ENCODE results near the gene RAB40A.
"Not testable (repeated sequence)": the region's sequence is repeated elsewhere in the genome, so short reads cannot be mapped to it uniquely, and the experiment has no call there.

RAB40A gene

DNA sequence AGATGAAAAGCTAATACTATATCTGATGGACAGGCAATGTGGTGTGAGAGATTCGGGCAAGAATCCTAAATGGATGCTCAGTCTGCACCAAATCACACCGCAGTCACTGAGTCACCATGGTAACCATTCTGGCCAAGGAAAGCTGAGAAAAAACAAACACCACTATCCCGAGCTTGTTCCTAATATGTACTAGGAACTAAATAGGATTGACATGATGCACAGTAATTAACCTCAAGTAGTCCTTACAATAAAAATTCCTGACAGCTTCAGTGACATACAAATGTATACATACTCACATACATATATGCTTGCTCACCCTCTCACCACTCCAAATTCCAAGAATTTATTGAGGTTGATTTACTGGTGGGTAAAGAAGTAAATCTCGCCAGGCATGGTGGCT lies 1.1 kb upstream of the RAB40A start:
- no peak for DNase-seq

DNA sequence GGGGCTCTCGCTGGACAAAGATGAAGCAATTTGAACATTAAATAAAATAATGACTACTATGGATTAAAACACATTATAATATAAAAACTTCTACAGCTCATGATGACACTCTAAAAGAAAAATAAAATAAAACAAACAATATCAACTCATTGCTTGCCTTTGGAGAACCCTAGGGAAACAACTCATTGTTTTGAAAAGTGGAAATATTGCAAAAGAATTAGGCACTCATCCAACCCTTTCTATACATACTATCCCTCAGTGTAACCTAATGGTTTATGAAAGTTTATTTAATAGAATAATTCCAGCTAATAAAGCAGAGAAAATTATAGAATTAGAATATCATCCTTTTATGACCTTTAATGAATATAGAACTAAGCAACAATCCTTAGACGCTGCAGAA lies 718 bp downstream of the RAB40A start:
- DNase-seq, result no peak

DNA sequence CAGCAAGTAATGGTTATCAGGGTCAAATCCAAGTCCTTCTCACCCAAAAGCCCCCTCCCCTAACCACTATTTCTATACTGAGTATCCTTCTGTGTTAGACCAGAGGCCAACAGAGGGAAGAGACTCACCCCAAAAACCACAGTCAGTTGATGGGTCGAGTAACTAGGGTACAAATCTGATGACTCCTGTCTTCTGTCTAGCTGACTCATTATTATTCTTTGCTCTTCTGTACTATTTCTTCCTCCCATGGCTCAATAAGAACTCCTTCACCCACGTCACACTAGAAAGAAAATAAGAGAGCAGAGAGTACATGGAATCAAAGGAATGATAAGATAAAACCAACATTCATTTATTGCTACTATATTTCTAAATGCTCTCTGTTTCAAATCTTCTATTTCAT lies 2.0 kb downstream of the RAB40A start:
- DNase-seq, result no peak

DNA sequence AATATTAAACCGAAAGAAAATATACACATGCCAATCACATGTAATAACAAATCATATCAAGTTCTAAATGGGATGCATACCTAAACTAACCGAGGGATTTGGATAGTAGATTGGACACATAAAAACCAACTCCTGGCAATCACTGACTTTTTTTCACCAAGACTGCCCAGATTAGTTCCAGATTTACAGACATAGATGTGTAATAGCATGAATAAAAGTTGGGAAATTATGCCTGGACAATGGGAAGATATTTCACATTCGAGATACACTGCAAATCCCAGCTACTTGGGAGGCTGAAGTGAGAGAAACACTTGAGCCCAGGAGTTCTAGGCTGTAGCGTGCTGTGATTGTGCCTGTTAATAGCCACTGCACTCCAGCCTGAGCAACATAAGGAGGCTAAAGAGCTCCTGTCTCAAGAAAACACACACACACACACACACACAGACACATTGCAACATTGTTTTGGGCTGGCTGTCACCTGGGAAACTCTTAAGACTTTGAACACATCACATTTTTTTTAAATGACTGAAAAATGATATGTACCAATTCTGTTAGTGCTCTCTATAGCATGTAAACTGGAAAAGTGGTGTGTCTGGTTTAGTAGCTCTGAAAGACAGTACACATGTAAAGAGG lies 5.7 kb downstream of the RAB40A start:
- DNase-seq, result no peak

DNA sequence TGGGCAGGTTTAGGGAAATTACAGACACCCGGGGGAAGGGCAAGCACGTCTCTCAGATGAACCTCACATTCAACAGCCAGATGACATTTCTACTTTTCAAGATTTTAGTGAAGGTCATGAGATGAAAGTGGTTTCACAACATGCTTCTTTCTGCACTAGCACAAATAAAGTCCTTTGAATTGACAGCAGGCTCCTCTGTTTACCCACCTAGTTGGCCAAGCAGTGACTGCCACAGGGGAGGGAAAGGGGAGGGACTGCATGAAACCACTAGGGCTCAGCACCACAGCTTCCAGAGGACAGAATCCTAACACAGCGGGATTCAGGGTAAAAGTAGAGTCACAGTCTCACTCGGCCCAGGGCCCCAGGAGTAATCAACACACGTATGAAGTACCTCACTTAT lies 6.2 kb downstream of the RAB40A start:
- no peak for DNase-seq

DNA sequence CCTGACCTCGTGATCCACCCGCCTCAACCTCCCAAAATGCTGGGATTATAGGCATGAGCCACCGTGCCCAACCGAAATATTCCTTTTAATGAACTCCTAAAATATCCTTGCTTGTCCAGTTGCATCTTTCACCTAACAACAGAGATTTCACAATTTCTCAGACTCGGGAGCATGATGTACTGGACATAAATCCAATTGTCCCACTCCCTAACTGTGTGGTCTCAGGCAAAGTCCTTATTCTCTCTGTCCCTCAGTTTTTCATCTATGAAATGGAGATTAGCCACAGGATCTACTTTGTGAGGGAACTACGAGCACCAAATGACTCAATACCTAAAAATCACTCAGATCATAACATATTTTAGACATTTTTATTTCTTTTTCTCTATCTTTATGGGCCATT lies 9.3 kb downstream of the RAB40A start:
- DNase-seq, result no peak

DNA sequence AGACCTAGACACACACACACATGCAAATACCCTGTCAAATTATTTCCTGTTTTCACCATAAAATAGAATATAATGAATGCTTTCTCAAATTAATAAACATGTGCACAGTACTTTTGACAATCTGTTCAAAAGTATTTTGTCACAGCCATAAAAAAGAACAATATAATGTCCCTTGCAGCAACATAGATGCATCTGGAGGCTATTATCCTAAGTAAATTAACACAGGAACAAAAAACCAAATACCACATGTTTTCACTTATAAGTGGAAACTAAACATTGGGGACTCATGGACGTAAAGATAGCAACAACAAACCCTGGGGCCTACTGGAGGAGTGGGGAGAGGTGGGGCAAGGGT lies 15.5 kb downstream of the RAB40A start:
- DNase-seq, result no peak

DNA sequence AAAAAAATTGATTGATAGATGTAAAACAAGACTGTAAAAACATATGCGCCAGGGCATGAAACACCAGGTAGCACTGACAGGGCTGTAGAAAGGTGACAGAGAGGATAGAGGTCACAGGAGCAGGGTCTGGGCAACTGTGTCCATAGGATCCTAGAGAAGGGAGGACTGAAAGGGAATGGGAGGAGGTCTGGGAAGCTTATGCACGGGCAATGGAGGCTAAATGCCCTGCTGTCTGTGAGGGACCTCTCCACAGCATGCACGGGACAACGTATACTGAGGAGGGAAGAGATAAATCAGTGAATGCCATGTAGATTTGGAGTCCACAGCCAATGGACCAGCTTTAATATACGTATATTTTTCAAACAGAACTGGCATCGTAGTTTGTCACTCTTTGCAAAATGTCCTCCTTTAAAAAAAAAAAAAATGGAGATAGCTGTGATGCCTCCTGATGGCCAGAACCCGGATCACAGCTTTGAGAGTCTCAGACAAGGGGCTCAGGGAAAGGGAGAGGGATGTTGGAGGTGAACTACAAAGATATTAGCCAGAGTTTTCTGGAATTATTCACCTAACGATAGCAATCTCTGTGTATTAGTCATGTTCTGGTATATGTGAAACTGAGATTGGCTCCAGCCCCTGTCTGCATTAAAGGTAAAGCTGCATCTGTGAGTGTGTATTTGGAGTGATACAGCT lies 16.0 kb downstream of the RAB40A start:
- no peak for DNase-seq

DNA sequence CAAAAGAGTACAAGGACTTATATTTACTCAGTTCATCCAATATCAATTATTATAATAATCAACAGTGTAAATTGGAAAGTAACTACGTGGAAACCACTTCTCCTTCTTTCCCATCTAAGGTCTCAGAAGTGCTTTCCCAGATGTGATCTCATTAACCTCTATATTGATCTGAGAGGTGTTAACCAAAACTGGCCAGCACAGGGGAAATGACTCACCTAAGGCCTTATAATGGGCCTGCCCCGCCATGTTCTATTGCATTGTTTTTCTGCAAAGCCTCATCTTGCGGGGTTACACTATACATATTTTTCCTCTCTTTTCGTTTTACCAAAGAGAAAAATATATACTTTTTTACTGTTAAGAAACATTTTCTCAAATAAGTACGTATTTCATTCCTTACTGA lies 20.5 kb downstream of the RAB40A start:
- DNase-seq, result no peak

DNA sequence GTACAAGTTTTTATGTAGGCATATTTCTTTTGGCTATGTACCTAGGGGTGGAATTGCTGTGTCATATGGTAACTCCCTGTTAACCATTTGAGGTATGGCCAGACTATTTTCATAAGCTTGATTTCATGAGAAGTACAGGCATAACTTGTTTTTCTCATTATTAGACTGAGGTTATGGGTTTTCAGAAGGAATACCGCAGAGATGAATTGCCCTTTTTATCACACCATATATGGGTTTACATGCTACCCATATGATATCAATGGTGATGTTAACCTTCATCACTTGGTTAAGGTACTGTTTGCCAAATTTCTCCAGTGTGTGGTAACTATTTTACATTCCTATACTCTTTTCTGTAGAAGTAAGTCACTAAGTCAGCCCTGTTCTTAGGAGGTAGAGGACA lies 23.5 kb downstream of the RAB40A start:
- no peak for DNase-seq

DNA sequence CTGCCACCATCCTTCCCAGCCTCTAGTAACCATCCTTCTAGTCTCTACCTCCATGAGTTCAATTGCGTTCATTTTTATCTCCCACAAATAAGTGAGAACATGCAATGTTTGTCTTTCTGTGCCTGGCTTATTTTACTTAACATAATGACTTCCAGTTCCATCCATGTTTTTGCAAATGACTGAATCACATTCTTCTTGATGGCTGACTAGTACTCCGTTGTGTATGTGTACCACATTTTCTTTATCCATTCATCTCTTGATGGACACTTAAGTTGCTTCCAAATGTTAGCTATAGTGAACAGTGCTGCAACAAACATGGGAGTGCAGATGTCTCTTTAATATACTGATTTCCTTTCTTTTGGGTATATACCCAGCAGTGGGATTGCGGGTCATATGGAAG lies 25.7 kb downstream of the RAB40A start:
- DNase-seq, result not testable (repeated sequence)

DNA sequence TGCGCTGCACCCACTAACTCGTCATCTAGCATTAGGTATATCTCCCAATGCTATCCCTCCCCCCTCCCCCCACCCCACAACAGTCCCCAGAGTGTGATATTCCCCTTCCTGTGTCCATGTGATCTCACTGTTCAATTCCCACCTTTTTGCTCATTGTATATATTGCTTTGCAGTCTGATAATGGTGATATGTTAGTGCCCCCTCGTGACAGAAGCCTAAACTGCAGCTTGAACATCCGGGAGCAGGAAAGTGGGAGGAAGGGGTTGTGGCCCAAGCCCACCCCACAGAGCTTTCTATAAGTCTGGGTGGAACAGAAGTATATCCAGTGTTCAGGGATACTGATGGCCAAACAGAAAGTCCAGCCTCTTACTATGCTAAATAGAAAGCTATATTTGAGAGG lies 29.6 kb downstream of the RAB40A start:
- peak; percentile 43 to 60 for DNase-seq

DNA sequence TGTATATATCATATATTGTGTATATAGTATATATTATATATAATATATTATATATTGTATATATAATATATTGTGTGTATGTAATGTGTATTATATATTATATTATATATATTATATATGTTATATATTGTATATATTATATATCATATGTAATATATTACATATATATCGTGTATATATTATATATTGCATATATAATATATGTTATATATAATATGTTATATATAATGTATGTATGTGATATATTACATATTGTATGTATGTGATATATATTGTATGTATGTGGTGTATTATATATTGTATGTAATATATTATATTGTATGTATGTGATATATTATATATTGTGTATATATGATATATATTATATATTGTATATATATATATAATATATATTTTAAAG lies 30.5 kb downstream of the RAB40A start:
- DNase-seq, result no peak

DNA sequence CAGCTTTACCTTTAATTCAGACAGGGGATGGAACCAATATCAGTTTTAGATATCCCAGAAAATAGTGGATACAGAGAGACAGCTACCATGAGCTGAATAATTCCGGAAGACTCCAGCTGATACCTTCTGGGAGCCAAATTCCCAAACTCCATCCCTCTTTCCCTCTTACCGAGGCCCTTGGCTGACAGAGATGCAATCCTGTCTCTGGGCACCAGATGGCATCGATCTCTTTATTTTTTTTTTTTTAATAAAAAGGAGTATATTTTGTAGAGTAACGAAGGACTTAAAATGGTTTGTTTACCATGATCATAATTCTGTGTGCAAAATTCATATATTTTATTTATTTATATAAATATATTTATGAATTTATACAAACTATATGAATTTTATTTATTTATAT lies 31.0 kb downstream of the RAB40A start:
- no peak for DNase-seq

DNA sequence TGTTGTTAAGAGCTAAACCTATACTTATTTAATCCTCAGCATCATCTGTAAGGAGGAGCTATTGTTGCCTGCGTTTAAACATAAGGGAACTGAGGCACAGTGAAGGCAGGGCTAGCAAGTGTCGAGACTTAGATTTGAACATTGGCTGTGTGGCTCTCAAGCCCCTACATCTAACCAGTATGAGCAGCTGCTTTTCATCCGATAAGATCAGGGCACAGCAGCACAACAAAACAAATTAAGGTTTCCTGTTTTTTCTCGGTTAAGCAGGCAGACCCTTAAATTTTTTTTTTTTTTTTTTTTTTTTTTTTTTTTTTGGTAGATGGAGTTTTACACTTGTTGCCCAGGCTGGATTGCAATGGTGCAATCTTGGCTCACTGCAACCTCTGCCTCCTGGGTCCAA lies 35.6 kb downstream of the RAB40A start:
- no peak for DNase-seq

DNA sequence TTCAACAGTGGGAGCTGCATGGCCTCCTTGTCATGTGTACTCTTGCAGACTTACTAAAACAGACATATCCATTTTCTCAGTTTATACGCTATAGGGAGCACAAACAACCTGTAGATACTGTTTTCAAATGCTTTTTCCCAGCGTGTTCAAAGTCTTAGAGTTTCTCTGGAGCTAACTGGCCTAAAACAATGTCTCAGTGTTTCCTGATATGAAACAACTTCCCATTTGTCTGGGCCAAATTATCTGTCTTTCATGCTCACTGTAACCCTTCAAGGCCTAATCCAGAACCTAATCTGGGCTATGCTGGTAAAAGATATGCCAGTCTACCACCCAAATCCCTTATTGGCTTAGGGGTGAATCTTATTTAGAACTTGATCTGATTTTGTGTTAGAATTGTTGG lies 38.8 kb downstream of the RAB40A start:
- no peak for DNase-seq

DNA sequence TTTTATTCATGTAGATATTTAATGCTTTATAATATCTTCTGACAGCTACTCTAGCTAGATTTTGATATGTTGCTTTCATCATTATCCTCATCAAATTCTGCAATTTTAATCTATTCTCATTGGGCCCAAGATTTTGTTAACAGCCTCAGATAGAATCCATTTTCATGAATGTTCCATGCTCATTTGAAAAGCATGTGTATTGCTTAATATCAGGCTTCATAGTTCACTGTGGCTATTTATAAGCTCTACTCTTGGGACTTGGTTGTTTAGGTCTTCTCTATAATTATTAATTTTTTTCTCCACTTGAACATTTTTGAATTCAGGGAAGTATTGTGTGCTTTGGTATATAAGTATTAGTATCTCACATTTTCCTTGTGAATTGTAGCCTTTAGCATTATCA lies 41.8 kb downstream of the RAB40A start:
- DNase-seq, result no peak

DNA sequence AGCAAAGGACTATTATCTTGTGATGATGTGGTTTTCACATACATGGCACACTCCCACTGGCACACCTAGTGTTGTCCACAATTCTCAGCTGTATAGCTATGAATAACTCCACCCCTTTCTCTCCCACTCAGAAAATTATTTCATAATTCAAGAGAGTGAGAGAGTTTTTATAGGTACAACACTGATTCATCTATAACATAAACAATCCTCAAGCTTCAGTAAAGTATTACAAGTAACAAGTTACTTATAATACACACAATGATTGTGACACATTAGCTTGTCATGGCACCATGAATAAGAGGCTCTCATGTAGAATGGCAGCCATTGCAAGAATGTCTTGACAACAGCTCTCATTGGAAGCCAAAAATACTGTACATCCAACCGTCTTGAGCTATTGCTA lies 43.9 kb downstream of the RAB40A start:
- no peak for DNase-seq

DNA sequence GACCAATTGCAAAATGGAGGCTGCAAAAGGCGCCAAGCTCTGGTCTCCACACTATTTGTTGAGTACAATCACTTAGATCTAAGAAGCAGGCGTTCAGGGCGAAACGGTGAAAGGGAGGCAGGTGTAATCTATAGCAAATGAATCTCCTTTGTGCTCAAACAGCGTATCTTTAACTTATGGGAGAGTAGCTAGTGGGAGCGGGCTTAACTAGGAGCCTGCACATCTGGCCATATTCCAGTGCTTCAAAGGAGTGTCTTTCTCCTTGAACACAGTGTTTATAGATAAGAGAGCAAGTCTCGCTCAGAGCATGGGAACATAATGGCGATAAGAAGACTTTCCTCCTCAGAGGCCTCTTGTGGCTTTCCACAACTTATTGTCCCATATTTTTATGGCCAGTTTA lies 49.3 kb downstream of the RAB40A start:
- not testable (repeated sequence) for DNase-seq

DNA sequence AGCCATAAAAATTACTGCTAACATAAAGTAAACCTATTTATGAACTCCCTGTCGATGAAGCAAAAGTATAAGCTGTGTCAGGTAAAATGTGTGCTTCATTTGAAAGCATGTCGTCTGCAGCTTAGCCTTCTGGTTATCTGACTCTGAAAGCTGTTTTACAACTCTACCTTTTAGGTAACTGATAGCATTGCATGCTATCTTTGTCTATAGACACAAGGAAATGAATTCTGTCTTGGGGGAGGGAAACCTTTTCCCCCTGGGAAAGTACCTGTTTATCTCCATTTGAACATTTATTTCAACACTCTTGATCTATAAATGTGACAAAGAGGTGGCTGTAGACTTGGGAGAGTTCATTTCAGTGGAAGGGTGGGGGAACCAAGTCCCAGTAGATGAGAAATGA lies 51.4 kb downstream of the RAB40A start:
- DNase-seq, result no peak

DNA sequence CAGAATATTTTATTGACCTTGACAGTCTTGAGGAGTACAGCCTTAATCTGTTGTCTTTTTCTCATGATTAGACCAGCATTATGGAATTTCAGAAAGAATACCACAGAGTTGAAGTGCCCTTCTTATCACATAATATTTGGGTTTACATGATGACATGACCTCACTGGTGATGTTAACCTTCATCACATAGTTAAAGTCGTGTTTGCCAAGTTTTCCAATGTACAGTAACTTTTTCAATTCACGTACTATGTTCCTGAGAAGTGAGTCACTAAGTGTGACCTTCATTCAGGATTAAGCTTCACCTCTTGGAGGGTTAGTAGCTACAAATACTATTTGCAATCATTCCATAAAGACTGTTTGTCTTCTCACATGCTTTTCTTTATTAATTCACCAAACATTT lies 52.1 kb downstream of the RAB40A start:
- no peak for DNase-seq

DNA sequence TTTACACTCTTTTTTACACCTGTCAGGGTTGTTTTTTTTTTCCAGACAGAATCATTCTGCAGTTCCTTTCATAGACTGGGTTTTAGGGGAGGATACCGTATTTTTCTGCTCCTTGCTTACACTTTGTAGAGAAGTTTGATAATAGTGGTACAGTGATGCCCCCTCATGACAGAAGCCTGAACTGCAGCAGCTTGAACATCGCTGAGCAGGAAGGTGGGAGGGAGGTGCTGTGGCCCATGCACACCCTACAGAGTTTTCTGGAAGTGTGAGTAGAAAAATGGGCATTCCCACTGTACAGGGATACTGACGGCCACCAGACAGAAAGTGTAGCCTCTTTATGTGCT lies 54.5 kb downstream of the RAB40A start:
- peak; percentile 84 to 86 for DNase-seq

DNA sequence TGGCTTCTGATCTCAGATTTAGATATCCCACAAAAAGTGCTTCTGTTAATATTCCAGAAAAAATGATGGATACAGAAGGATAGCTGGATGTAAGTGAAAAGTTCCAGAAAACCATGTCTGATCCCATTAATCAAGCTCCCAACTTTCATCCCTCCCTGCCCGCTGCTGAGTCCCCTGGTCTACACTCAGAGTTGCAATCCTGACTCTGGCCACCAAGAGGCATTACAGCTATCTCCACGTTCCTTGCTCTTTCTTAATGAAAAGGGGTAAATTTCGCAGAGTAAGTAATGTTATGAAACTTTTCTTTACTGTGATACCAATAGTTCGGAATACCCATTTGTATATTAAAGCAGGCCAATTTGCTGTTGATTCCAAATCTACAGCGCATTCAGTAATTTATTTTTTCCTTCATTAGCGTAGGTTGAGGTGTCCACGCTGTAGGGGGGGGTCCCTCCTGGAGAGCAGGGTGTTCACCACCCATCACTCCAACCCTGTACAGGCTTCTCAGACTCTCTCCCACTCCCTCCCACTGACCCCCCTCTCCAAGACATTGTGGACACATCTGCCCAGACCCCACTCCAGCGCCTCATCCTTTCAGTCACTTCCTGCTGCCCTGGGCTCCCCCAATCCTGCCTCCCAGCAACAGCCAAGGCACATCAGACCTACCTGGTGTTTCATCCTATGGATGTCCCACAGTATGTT lies 55.1 kb downstream of the RAB40A start:
- peak; percentile 21 to 29 for DNase-seq

DNA sequence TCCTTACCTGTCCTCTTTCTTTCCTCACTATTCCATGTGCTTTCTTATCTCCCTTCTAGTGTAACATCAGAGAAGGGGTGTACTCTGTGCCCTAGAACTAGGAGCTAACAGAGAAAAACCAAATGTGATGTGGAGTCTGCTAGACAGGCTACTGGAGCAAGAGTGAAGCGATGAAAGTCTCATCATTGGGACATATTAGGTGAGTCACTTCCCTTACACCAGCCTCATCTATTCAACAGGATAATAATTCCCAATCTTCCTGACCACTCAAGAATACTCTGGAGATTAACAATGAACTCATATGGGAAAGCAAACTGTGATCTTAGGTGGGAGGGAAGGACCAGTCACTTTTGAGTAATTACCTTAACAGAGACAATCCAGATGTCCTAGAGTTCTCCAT lies 58.1 kb downstream of the RAB40A start:
- DNase-seq, result no peak

Data from activated T-cell treated with anti-CD3 and anti-CD28 coated beads, Interleukin-2, amount 50 U/mL, for 48 hours (primary cell).